Neural cell (in vitro differentiated cells): ENCODE results near the gene TSKU. TPM values are rescaled to one million over a fixed set of nuclear protein-coding genes. Genes with fewer than 3 reads are reported as not detected.

Source experiments
- H2AFZ ChIP-seq: fragments of 200-600, 300-800 bp; sonication (generic), shearing (Covaris generic); 2 replicates; pipeline ENCODE4 v1.6.0; 2014; ENCODE audit warnings: low read depth, mild to moderate bottlenecking, antibody characterized with exemption, low read length, moderate library complexity
- H3F3A ChIP-seq: fragments of 200-600 bp; shearing (Covaris generic); 2 replicates; pipeline ENCODE4 v1.6.1; 2016; ENCODE audit warnings: mild to moderate bottlenecking, moderate library complexity, mixed read lengths, antibody characterized with exemption, low read length; ENCODE audit not compliant: insufficient read depth, poor library complexity, severe bottlenecking
- H3K27ac ChIP-seq: fragments of 200-600, 300-800 bp; sonication (generic), shearing (Covaris generic); 2 replicates; pipeline ENCODE4 v1.5.1; 2014; ENCODE audit warnings: mild to moderate bottlenecking, low read length, moderate library complexity
- H3K27me3 ChIP-seq: fragments of 300-800, 200-600 bp; sonication (generic), shearing (Covaris generic); 2 replicates; pipeline ENCODE4 v1.6.0; 2014; ENCODE audit warnings: mild to moderate bottlenecking, low read depth, low read length, moderate library complexity; ENCODE audit not compliant: insufficient read depth
- H3K36me3 ChIP-seq: fragments of 300-800, 200-600 bp; sonication (generic), shearing (Covaris generic); 2 replicates; pipeline ENCODE4 v1.5.1; 2014; ENCODE audit warnings: mild to moderate bottlenecking, antibody characterized with exemption, low read length, moderate library complexity; ENCODE audit not compliant: insufficient read depth
- H3K4me2 ChIP-seq: fragments of 300-800, 200-600 bp; sonication (generic), shearing (Covaris generic); 2 replicates; pipeline ENCODE4 v1.6.0; 2014; ENCODE audit warnings: mild to moderate bottlenecking, low read length
- H3K4me3 ChIP-seq: fragments of 300-800, 200-600 bp; sonication (generic), shearing (Covaris generic); 2 replicates; pipeline ENCODE4 v1.5.1; 2014; ENCODE audit warnings: mild to moderate bottlenecking, low read length, moderate library complexity
- H3K79me2 ChIP-seq: fragments of 200-600 bp; shearing (Covaris generic); replicated peaks from 2 replicates; pipeline ENCODE4 v1.6.0; 2014; ENCODE audit warnings: mild to moderate bottlenecking, low read length, moderate library complexity; ENCODE audit not compliant: insufficient read depth
- H3K9ac ChIP-seq: fragments of 300-800, 200-600 bp; sonication (generic), shearing (Covaris generic); 2 replicates; pipeline ENCODE4 v1.6.1; 2016; ENCODE audit warnings: mild to moderate bottlenecking, low read length, mixed read lengths
- H3K9me2 ChIP-seq: fragments of 200-600 bp; shearing (Covaris generic); 2 replicates; pipeline ENCODE4 v1.6.1; 2016; ENCODE audit warnings: mild to moderate bottlenecking, low read length, mixed read lengths; ENCODE audit not compliant: insufficient read depth
- H3K9me3 ChIP-seq: fragments of 200-600, 300-800 bp; sonication (generic), shearing (Covaris generic); 2 replicates; pipeline ENCODE4 v1.6.1; 2016; ENCODE audit warnings: mild to moderate bottlenecking, mixed run types, low read length, moderate library complexity, mixed read lengths
- H4K20me1 ChIP-seq: fragments of 200-600 bp; shearing (Covaris generic); 2 replicates; pipeline ENCODE4 v1.6.1; 2016; ENCODE audit warnings: mild to moderate bottlenecking, mixed run types; ENCODE audit not compliant: insufficient read depth
- CTCF ChIP-seq: fragments of 450-650 bp; IDR thresholded peaks from 2 replicates; pipeline ENCODE4 v1.5.1; 2014; ENCODE audit warnings: antibody characterized with exemption, mild to moderate bottlenecking, moderate library complexity; ENCODE audit not compliant: poor library complexity, severe bottlenecking
- EP300 ChIP-seq: fragments of 450-650 bp; conservative IDR thresholded peaks from 2 replicates; pipeline ENCODE4 v1.6.1; 2014; ENCODE audit warnings: antibody characterized with exemption, mild to moderate bottlenecking, moderate library complexity; ENCODE audit not compliant: poor library complexity, severe bottlenecking
- EZH2 ChIP-seq: fragments of 200-600, 300-800 bp; shearing (Covaris generic), sonication (generic); IDR thresholded peaks from 2 replicates; pipeline ENCODE4 v1.6.1; 2014; ENCODE audit warnings: antibody characterized with exemption, low read length, borderline replicate concordance, mild to moderate bottlenecking; ENCODE audit not compliant: insufficient read depth, poor library complexity, severe bottlenecking
- MXI1 ChIP-seq: fragments of 450-650 bp; conservative IDR thresholded peaks from 2 replicates; pipeline ENCODE4 v1.6.1; 2014; ENCODE audit warnings: antibody characterized with exemption, mild to moderate bottlenecking; ENCODE audit not compliant: poor library complexity, severe bottlenecking
- POLR2AphosphoS5 ChIP-seq: IDR thresholded peaks from 2 replicates; pipeline ENCODE4 v1.6.1; 2012
- RAD21 ChIP-seq: fragments of 450-650 bp; conservative IDR thresholded peaks from 2 replicates; pipeline ENCODE4 v1.6.1; 2014; ENCODE audit warnings: antibody characterized with exemption, mild to moderate bottlenecking, moderate library complexity
- REST ChIP-seq: IDR thresholded peaks from 2 replicates; pipeline ENCODE4 v1.6.1; 2012; ENCODE audit warnings: borderline replicate concordance
- SMC3 ChIP-seq: fragments of 450-650 bp; conservative IDR thresholded peaks from 2 replicates; pipeline ENCODE4 v1.6.1; 2014; ENCODE audit warnings: antibody characterized with exemption, mild to moderate bottlenecking, moderate library complexity; ENCODE audit not compliant: poor library complexity
- TAF1 ChIP-seq: IDR thresholded peaks from 2 replicates; pipeline ENCODE4 v1.6.1; 2012; ENCODE audit warnings: low read depth
- polyA plus RNA-seq: library from polyadenylated mRNA; depleted of rRNA; stranded (reverse); fragments of >200 nt; gene quantifications from 2 replicates; pipeline ENCODE4 v1.2.3, GENCODE V29; 2014

Gene TSKU
- polyA plus RNA-seq, 1 donor from 2014 or later: 3.5 TPM

GRCh38 chr11:76752321-76753143, 30.6 kb upstream of the TSKU start:
- no peaks in the 10 kb centered on the region for H3K79me2 ChIP-seq
- no peak overlapping the region for H3K4me2 ChIP-seq
- no peaks in the 10 kb centered on the region for H3K9me3 ChIP-seq
- H2AFZ ChIP-seq: no peak overlapping the region
- TF ChIP-seq MXI1: no peak
- TF ChIP-seq SMC3: no peak
- no peak for TF ChIP-seq EP300
- TF ChIP-seq REST: no peak
- no peak for TF ChIP-seq TAF1
- no peak for TF ChIP-seq RAD21
- TF ChIP-seq POLR2AphosphoS5: no peak
- no peak for TF ChIP-seq CTCF
- TF ChIP-seq EZH2: no peak
- H3K9ac ChIP-seq: no peak overlapping the region
- no peak overlapping the region for H3K27ac ChIP-seq
- H4K20me1 ChIP-seq: no peaks in the 10 kb centered on the region
- H3K9me2 ChIP-seq: no peaks in the 10 kb centered on the region
- no peak overlapping the region for H3K4me3 ChIP-seq
- no peaks in the 10 kb centered on the region for H3K27me3 ChIP-seq
- no peaks in the 10 kb centered on the region for H3F3A ChIP-seq
- no peaks in the 10 kb centered on the region for H3K36me3 ChIP-seq

GRCh38 chr11:76753449-76753848, 29.7 kb upstream of the TSKU start:
- TF ChIP-seq RAD21 (no peak), CTCF (no peak), SMC3 (no peak), EP300 (no peak), REST (no peak), TAF1 (no peak), MXI1 (no peak), EZH2 (no peak)
- Histone ChIP-seq H4K20me1 (no peaks in the 10 kb centered on the region), H3K9me3 (no peaks in the 10 kb centered on the region), H3K4me2 (no peak overlapping the region), H3K27me3 (no peaks in the 10 kb centered on the region), H3K9me2 (no peaks in the 10 kb centered on the region), H3F3A (no peaks in the 10 kb centered on the region), H3K4me3 (no peak overlapping the region), H2AFZ (no peak overlapping the region), H3K36me3 (no peaks in the 10 kb centered on the region), H3K79me2 (no peaks in the 10 kb centered on the region), H3K9ac (no peak overlapping the region), H3K27ac (no peak overlapping the region)
